ENCODE data around the gene PRELP. TPM values are rescaled to one million over a fixed set of nuclear protein-coding genes. Genes with fewer than 3 reads are reported as not detected.
"Not testable (repeated sequence)": the region's sequence is repeated elsewhere in the genome, so short reads cannot be mapped to it uniquely, and the experiment has no call there.

PRELP gene
- total RNA-seq = 0.05 TPM in 1 of 2 replicates, not detected in the other

GRCh38 chr1:203475012-203475981 lies at the start of gene PRELP:
Gene PRELP, plus strand, starts transcription at chr1:203475806. Its CDS starts 7,379 bp downstream, at chr1:203483185.
- DNase-seq (ENCODE audit: low read depth) = no peak

GRCh38 chr1:203426366-203426765 lies 49.2 kb upstream of the PRELP start:
- DNase-seq (ENCODE audit: low read depth) = no peak

- DNase-seq (ENCODE audit: low read depth) = no peak
Observed at GRCh38 chr1:203426870-203427269, 48.7 kb upstream of the PRELP start.

GRCh38 chr1:203427451-203427850 lies 48.2 kb upstream of the PRELP start:
- DNase-seq (ENCODE audit: low read depth) = no peak

GRCh38 chr1:203428981-203429599 lies 46.5 kb upstream of the PRELP start:
- DNase-seq (ENCODE audit: low read depth) = no peak

GRCh38 chr1:203435615-203436014 lies 40.0 kb upstream of the PRELP start:
- DNase-seq (ENCODE audit: low read depth) = no peak

GRCh38 chr1:203437696-203438315 lies 37.8 kb upstream of the PRELP start:
- DNase-seq (ENCODE audit: low read depth) = no peak

- DNase-seq (ENCODE audit: low read depth) = no peak
Observed at GRCh38 chr1:203439131-203439730, 36.4 kb upstream of the PRELP start.

GRCh38 chr1:203440771-203441170 lies 34.8 kb upstream of the PRELP start:
- peak; percentile 30 for DNase-seq (ENCODE audit: low read depth)

- no peak for DNase-seq (ENCODE audit: low read depth)
Observed at GRCh38 chr1:203441766-203442165, 33.8 kb upstream of the PRELP start.

GRCh38 chr1:203442821-203443220 lies 32.8 kb upstream of the PRELP start:
- no peak for DNase-seq (ENCODE audit: low read depth)

- DNase-seq (ENCODE audit: low read depth) = no peak
Observed at GRCh38 chr1:203443296-203443695, 32.3 kb upstream of the PRELP start.

- DNase-seq (ENCODE audit: low read depth) = no peak
Observed at GRCh38 chr1:203444171-203444576, 31.4 kb upstream of the PRELP start.

GRCh38 chr1:203447151-203447550 lies 28.5 kb upstream of the PRELP start:
- no peak for DNase-seq (ENCODE audit: low read depth)

- DNase-seq (ENCODE audit: low read depth) = not testable (repeated sequence)
Observed at GRCh38 chr1:203447598-203447997, 28.0 kb upstream of the PRELP start.

- DNase-seq (ENCODE audit: low read depth) = no peak
Observed at GRCh38 chr1:203448521-203449061, 27.0 kb upstream of the PRELP start.

- no peak for DNase-seq (ENCODE audit: low read depth)
Observed at GRCh38 chr1:203450001-203450400, 25.6 kb upstream of the PRELP start.

- DNase-seq (ENCODE audit: low read depth) = no peak
Observed at GRCh38 chr1:203450479-203451149, 25.0 kb upstream of the PRELP start.

GRCh38 chr1:203451836-203452784 lies 23.5 kb upstream of the PRELP start:
- DNase-seq (ENCODE audit: low read depth) = no peak

- DNase-seq (ENCODE audit: low read depth) = no peak
Observed at GRCh38 chr1:203453016-203453415, 22.6 kb upstream of the PRELP start.
